ENCODE data around the gene DUSP11.
"Not testable (repeated sequence)": the region's sequence is repeated elsewhere in the genome, so short reads cannot be mapped to it uniquely, and the experiment has no call there.

DUSP11 gene

DNA sequence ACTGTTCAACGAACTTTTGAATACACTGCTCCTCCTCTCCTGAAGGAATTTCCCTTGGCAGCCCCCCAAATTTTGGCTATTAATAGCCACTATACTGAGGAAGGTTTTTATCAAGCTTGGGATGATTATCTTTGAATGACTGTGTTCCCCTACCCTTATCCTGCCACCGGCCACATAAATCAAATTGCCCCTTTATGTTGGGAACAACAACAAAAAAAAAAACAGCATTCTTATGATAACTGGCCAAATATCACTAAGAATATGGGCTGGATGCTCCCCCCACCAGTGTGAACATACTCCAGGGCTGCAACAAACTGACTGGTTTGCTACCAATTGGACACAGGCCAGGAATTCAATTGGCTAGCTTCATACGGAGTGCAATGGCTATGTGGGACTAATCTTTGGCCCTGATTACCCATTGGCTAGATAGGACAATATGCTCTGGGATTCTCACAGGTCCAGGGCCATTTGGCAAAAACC is 20.6 kb downstream of the DUSP11 start:
- Histone ChIP-seq H2BK12ac (ENCODE audit: low read length) (no peak overlapping the region), H2BK5ac (ENCODE audit: low read depth, low read length, poor library complexity) (no peak overlapping the region), H3K27me3 (ENCODE audit: insufficient read depth, low read length) (no peaks in the 10 kb centered on the region), H3K9ac (ENCODE audit: low read length) (no peak overlapping the region), H3K4me2 (ENCODE audit: low read length) (no peak overlapping the region), H3K27ac (ENCODE audit: low read depth, low read length) (no peak overlapping the region), H3K18ac (ENCODE audit: low read length) (no peak overlapping the region), H3K4ac (ENCODE audit: low read depth, low read length) (no peak overlapping the region), H4K91ac (ENCODE audit: low read depth, low read length) (no peak overlapping the region), H3K79me2 (ENCODE audit: control insufficient read depth, insufficient read depth, low read length, poor library complexity) (no peaks in the 10 kb centered on the region), H3K14ac (ENCODE audit: low read length) (no peak overlapping the region), H3K79me1 (ENCODE audit: low read length) (no peaks in the 10 kb centered on the region), H3K4me1 (ENCODE audit: control insufficient read depth in 1 of 2, insufficient read depth in 2 of 2, low read length in 2 of 2) (no peaks in the 10 kb centered on the region), H2AFZ (ENCODE audit: insufficient read depth, low read length, poor library complexity) (no peak overlapping the region), H2AK5ac (ENCODE audit: low read length) (no peak overlapping the region), H2BK120ac (ENCODE audit: insufficient read depth, low read length, poor library complexity) (no peak overlapping the region), H3K9me3 (ENCODE audit: insufficient read depth, low read depth, low read length) (no peaks in the 10 kb centered on the region), H3K4me3 (ENCODE audit: low read depth, low read length) (no peak overlapping the region), H4K8ac (ENCODE audit: low read depth, low read length) (no peak overlapping the region), H4K12ac (ENCODE audit: low read depth, low read length) (no peak overlapping the region), H3K23ac (ENCODE audit: low read length) (no peak overlapping the region), H3K36me3 (ENCODE audit: control insufficient read depth in 1 of 2, insufficient read depth in 2 of 2, low read length in 2 of 2) (peaks cover 4 to 32% of the 10 kb centered on the region in 2 experiments)
- no peak for DNase-seq
- WGBS (ENCODE audit: extremely low coverage, insufficient coverage, insufficient read length): no CpG with 5 or more reads among the region's 3 CpGs

DNA sequence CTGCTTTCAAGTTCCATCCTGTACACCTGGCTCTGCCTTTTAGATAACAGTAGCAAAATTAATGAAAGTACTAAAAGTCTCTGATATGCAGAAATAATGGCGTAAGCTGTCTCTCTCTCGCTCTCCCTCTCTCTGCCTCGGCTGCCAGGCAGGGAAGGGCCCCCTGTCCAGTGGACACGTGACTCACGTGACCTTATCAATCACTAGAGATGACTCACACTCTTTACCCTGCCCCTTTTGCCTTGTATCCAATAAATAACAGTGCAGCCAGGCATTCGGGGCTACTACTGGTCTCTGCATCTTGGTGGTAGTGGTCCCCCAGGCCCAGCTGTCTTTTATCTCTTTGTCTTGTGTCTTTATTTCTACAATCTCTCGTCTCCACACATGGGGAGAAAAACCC is 25.6 kb downstream of the DUSP11 start:
- DNase-seq; H3K27me3 ChIP-seq (ENCODE audit: insufficient read depth, low read length); H3K4me3 ChIP-seq (ENCODE audit: low read depth, low read length); H3K9ac ChIP-seq (ENCODE audit: low read length); H3K27ac ChIP-seq (ENCODE audit: low read depth, low read length); H3K4me1 ChIP-seq (ENCODE audit: control insufficient read depth in 1 of 2, insufficient read depth in 2 of 2, low read length in 2 of 2); H3K79me2 ChIP-seq (ENCODE audit: control insufficient read depth, insufficient read depth, low read length, poor library complexity); H3K4ac ChIP-seq (ENCODE audit: low read depth, low read length); H2AK5ac ChIP-seq (ENCODE audit: low read length); H2BK5ac ChIP-seq (ENCODE audit: low read depth, low read length, poor library complexity); H3K14ac ChIP-seq (ENCODE audit: low read length); H4K8ac ChIP-seq (ENCODE audit: low read depth, low read length); H2AFZ ChIP-seq (ENCODE audit: insufficient read depth, low read length, poor library complexity); H2BK12ac ChIP-seq (ENCODE audit: low read length); H3K9me3 ChIP-seq (ENCODE audit: insufficient read depth, low read depth, low read length); H3K4me2 ChIP-seq (ENCODE audit: low read length); H3K18ac ChIP-seq (ENCODE audit: low read length); H4K91ac ChIP-seq (ENCODE audit: low read depth, low read length); H3K23ac ChIP-seq (ENCODE audit: low read length); H4K12ac ChIP-seq (ENCODE audit: low read depth, low read length); H2BK120ac ChIP-seq (ENCODE audit: insufficient read depth, low read length, poor library complexity); H3K79me1 ChIP-seq (ENCODE audit: low read length): not testable (repeated sequence)
- peaks cover 5 to 21% of the 10 kb centered on the region in 2 experiments for H3K36me3 ChIP-seq (ENCODE audit: control insufficient read depth in 1 of 2, insufficient read depth in 2 of 2, low read length in 2 of 2)
- WGBS (ENCODE audit: extremely low coverage, insufficient coverage, insufficient read length): no CpG with 5 or more reads among the region's 7 CpGs

DNA sequence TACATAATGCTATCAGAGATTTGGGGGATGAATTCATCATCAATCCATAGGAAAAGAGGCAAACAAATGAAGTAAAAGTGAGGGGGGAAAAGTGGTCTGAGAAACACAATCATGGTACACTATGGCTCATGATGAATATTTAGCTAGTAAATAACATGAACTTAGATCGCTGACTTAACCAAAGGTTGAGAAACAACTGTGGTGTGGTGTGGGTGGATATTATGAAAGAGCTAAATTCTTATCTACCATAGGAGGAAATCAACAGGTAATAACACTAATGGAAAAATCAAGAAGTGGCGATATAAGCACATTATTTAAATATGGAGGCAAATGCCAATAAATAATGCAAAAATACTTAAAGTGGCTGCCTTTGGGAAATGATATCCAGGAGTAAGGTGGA is 30.6 kb downstream of the DUSP11 start:
- DNase-seq: no peak
- Histone ChIP-seq H3K14ac (ENCODE audit: low read length) (no peak overlapping the region), H2AK5ac (ENCODE audit: low read length) (no peak overlapping the region), H3K9ac (ENCODE audit: low read length) (no peak overlapping the region), H3K4me1 (ENCODE audit: control insufficient read depth in 1 of 2, insufficient read depth in 2 of 2, low read length in 2 of 2) (no peaks in the 10 kb centered on the region), H4K91ac (ENCODE audit: low read depth, low read length) (no peak overlapping the region), H3K36me3 (ENCODE audit: control insufficient read depth in 1 of 2, insufficient read depth in 2 of 2, low read length in 2 of 2) (peaks cover 5 to 10% of the 10 kb centered on the region in 2 experiments), H2BK120ac (ENCODE audit: insufficient read depth, low read length, poor library complexity) (no peak overlapping the region), H3K4ac (ENCODE audit: low read depth, low read length) (no peak overlapping the region), H3K79me1 (ENCODE audit: low read length) (no peaks in the 10 kb centered on the region), H4K8ac (ENCODE audit: low read depth, low read length) (no peak overlapping the region), H3K27ac (ENCODE audit: low read depth, low read length) (no peak overlapping the region), H3K18ac (ENCODE audit: low read length) (no peak overlapping the region), H3K9me3 (ENCODE audit: insufficient read depth, low read depth, low read length) (no peaks in the 10 kb centered on the region), H3K23ac (ENCODE audit: low read length) (no peak overlapping the region), H4K12ac (ENCODE audit: low read depth, low read length) (no peak overlapping the region), H3K4me3 (ENCODE audit: low read depth, low read length) (no peak overlapping the region), H3K27me3 (ENCODE audit: insufficient read depth, low read length) (no peaks in the 10 kb centered on the region), H2AFZ (ENCODE audit: insufficient read depth, low read length, poor library complexity) (no peak overlapping the region), H2BK12ac (ENCODE audit: low read length) (no peak overlapping the region), H2BK5ac (ENCODE audit: low read depth, low read length, poor library complexity) (no peak overlapping the region), H3K4me2 (ENCODE audit: low read length) (no peak overlapping the region), H3K79me2 (ENCODE audit: control insufficient read depth, insufficient read depth, low read length, poor library complexity) (no peaks in the 10 kb centered on the region)
- WGBS (ENCODE audit: extremely low coverage, insufficient coverage, insufficient read length): no CpG with 5 or more reads among the region's 2 CpGs

DNA sequence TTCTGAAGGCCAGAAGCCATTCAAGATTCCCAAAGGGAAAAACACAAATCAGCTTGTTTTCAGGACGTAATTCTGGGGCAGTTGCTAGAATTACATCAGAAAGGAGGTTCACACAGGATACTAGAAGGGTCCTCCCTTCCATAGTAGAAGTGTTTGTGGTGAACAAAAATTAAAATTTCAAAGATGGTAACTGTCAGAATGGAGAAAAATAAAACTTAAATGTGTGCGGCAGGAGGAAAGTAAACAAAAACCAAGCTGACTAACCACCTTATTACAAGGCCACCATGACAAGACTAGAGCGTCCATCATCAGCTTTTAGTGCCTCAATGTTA is 33.1 kb downstream of the DUSP11 start:
- H3K36me3 ChIP-seq (ENCODE audit: control insufficient read depth in 1 of 2, insufficient read depth in 2 of 2, low read length in 2 of 2): peaks cover 3 to 5% of the 10 kb centered on the region in 2 experiments
- H3K23ac ChIP-seq (ENCODE audit: low read length): no peak overlapping the region
- H3K9me3 ChIP-seq (ENCODE audit: insufficient read depth, low read depth, low read length): no peaks in the 10 kb centered on the region
- no peak overlapping the region for H2AK5ac ChIP-seq (ENCODE audit: low read length)
- H4K91ac ChIP-seq (ENCODE audit: low read depth, low read length): no peak overlapping the region
- H2BK5ac ChIP-seq (ENCODE audit: low read depth, low read length, poor library complexity): no peak overlapping the region
- H3K79me1 ChIP-seq (ENCODE audit: low read length): no peaks in the 10 kb centered on the region
- no peak overlapping the region for H2BK120ac ChIP-seq (ENCODE audit: insufficient read depth, low read length, poor library complexity)
- no peaks in the 10 kb centered on the region for H3K79me2 ChIP-seq (ENCODE audit: control insufficient read depth, insufficient read depth, low read length, poor library complexity)
- H3K4me2 ChIP-seq (ENCODE audit: low read length): no peak overlapping the region
- no peaks in the 10 kb centered on the region for H3K27me3 ChIP-seq (ENCODE audit: insufficient read depth, low read length)
- H3K9ac ChIP-seq (ENCODE audit: low read length): no peak overlapping the region
- no peaks in the 10 kb centered on the region for H3K4me1 ChIP-seq (ENCODE audit: control insufficient read depth in 1 of 2, insufficient read depth in 2 of 2, low read length in 2 of 2)
- no CpG with 5 or more reads among the region's 3 CpGs for WGBS (ENCODE audit: extremely low coverage, insufficient coverage, insufficient read length)
- H3K4ac ChIP-seq (ENCODE audit: low read depth, low read length): no peak overlapping the region
- H3K14ac ChIP-seq (ENCODE audit: low read length): no peak overlapping the region
- no peak overlapping the region for H4K8ac ChIP-seq (ENCODE audit: low read depth, low read length)
- no peak overlapping the region for H3K4me3 ChIP-seq (ENCODE audit: low read depth, low read length)
- no peak overlapping the region for H2AFZ ChIP-seq (ENCODE audit: insufficient read depth, low read length, poor library complexity)
- no peak overlapping the region for H3K27ac ChIP-seq (ENCODE audit: low read depth, low read length)
- H3K18ac ChIP-seq (ENCODE audit: low read length): no peak overlapping the region
- DNase-seq: no peak
- H2BK12ac ChIP-seq (ENCODE audit: low read length): no peak overlapping the region
- H4K12ac ChIP-seq (ENCODE audit: low read depth, low read length): no peak overlapping the region

Data from trophoblast cell (in vitro differentiated cells and primary cell).